OCI-LY1 (cell line): ENCODE results near the gene ANKRD11.

Experiments
- EZH2 ChIP-seq: fragments of 200-600 bp; sonication (generic), shearing (Covaris generic); IDR thresholded peaks from 2 replicates; pipeline ENCODE4 v1.8.0; 2017; ENCODE audit warnings: borderline replicate concordance, mixed run types, mild to moderate bottlenecking, antibody characterized with exemption, low read length, moderate library complexity, mixed read lengths
- TF ChIP-seq, protein P1 (sequence below): fragments of 200-600 bp; sonication (generic), shearing (Covaris generic); IDR thresholded peaks from 2 replicates; pipeline ENCODE4 v1.5.1; 2017; ENCODE audit warnings: mild to moderate bottlenecking, antibody characterized with exemption, low read length, moderate library complexity, mixed read lengths

DNA sequence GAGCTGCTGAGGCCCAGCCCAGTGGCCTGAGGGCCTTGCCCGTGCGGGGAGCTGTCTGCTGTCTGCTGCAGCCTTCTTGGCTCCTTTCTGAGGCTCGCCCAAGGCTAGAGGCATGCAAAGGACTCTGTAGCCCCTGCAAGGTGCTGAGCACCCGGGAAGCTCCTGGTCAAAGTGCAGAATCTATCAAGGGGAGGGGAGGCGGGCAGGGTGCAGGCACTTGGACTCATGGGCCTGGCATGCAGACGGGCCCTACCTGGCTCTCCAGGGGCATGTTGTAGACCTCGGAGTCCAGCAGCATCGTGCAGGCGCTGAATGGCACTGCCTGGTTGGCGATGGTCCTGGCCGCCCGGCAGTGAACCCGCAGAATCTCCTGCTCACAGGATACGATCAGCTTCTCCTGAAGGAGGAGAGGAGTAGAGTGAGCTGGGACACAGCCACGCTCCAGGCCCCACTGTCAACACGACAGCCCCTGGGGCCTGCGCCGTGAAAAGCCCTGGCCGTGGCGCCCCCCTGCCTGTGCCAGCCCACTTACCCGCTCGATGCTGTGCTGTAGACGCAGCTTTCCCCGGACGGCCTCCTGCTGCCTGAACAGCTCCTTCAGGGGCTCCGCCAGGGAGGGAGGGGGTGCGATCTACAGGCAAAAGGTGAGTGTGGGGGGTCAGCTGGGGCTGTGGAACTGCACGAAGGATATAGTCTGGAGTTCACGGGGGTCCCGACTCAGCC is 215.6 kb downstream of the ANKRD11 start:
- TF ChIP-seq, protein P1, sequence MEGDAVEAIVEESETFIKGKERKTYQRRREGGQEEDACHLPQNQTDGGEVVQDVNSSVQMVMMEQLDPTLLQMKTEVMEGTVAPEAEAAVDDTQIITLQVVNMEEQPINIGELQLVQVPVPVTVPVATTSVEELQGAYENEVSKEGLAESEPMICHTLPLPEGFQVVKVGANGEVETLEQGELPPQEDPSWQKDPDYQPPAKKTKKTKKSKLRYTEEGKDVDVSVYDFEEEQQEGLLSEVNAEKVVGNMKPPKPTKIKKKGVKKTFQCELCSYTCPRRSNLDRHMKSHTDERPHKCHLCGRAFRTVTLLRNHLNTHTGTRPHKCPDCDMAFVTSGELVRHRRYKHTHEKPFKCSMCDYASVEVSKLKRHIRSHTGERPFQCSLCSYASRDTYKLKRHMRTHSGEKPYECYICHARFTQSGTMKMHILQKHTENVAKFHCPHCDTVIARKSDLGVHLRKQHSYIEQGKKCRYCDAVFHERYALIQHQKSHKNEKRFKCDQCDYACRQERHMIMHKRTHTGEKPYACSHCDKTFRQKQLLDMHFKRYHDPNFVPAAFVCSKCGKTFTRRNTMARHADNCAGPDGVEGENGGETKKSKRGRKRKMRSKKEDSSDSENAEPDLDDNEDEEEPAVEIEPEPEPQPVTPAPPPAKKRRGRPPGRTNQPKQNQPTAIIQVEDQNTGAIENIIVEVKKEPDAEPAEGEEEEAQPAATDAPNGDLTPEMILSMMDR: no peak
- no peak for TF ChIP-seq EZH2
